ENCODE measurements around the gene MRPL24. TPM values are rescaled to one million over a fixed set of nuclear protein-coding genes. Genes with fewer than 3 reads are reported as not detected.
A peak's percentile ranks its signal among the peaks of the same experiment; 100 is the strongest.

MRPL24 gene
- total and polyA plus RNA-seq, 2 of the 4 experiments (the other 2 are of a cell fraction): 68.8 to 99.5 TPM

- POLR2A ChIA-PET (ENCODE audit: unreplicated experiment): interaction anchor here (2.1 kb wide), 1 partner anchor 27 kb away, joined by 18 read pairs; the partner anchor contains the start of gene MRPL24
- peaks cover 3% of the 10 kb centered on the region; the same call in 1 of the 2 replicates for H3K9me1 ChIP-seq (ENCODE audit: insufficient read depth, low read length)
- H3K9ac ChIP-seq (ENCODE audit: low read depth, low read length): peak overlapping the region; percentile 85
- in situ Hi-C loops (cut with MboI; ENCODE audit: low sequenced_read_pairs) (no loop called here), intact Hi-C loops (cut with micrococcal nuclease) (loop anchor here (1.0 to 2.0 kb wide), 3 partner anchors 15 to 41 kb away; partner anchors contain the start of gene MRPL24), dilution Hi-C loops (cut with HindIII; ENCODE audit: low sequenced_read_pairs, unreplicated experiment) (no loop called here)
- H2BK20ac ChIP-seq (ENCODE audit: low read depth, low read length): no peak overlapping the region
- H3K27me3 ChIP-seq (ENCODE audit: control insufficient read depth, insufficient read depth, low read length): no peaks in the 10 kb centered on the region
- no peaks in the 10 kb centered on the region for H3K9me3 ChIP-seq (ENCODE audit: control insufficient read depth, insufficient read depth, low read length)
- BruUV-seq (replicated peaks): no TSS peak
- ATAC-seq (ENCODE audit: low read depth): peak; percentile 4
- peak overlapping the region; percentile 76 for H3K4ac ChIP-seq (ENCODE audit: low read depth, low read length)
- peak overlapping the region; percentile 62 for H3K56ac ChIP-seq (ENCODE audit: extremely low read depth, insufficient read depth, low read length)
- peak overlapping the region; percentile 91 for H2AFZ ChIP-seq (replicated peaks; ENCODE audit: low read length, poor library complexity)
- H3K4me1 ChIP-seq (ENCODE audit: control insufficient read depth, insufficient read depth, low read length): peaks cover 5% of the 10 kb centered on the region
- peak overlapping the region; percentile 24 for H4K5ac ChIP-seq (ENCODE audit: low read depth, low read length)
- no peak overlapping the region; the same call in 1 of the 2 replicates for H3K18ac ChIP-seq (ENCODE audit: low read depth, low read length)
- peak overlapping the region; percentile 94 for H3K23ac ChIP-seq (ENCODE audit: low read depth, low read length)
- peak overlapping the region; percentile 71 for H3K4me3 ChIP-seq (ENCODE audit: insufficient read depth, low read depth, low read length)
- H4K8ac ChIP-seq (ENCODE audit: low read depth in 2 of 2, low read length in 2 of 2): peak overlapping the region; percentile 8 to 83
- H4K91ac ChIP-seq (ENCODE audit: insufficient read depth, low read depth, low read length): peak overlapping the region; percentile 70
- peak overlapping the region; percentile 71 for H2BK5ac ChIP-seq (ENCODE audit: low read depth, low read length, poor library complexity, severe bottlenecking)
- H2AK9ac ChIP-seq (replicated peaks; ENCODE audit: low read depth, low read length, poor library complexity): peak overlapping the region; percentile 97
- H3K14ac ChIP-seq (replicated peaks; ENCODE audit: low read depth, low read length): peak overlapping the region; percentile 81
- CTCF ChIA-PET: interaction anchor here (0.7 to 1.9 kb wide), 2 partner anchors 42 kb away, joined by 3 to 8 read pairs; no protein-coding TSS in a partner anchor
- peak overlapping the region; percentile 90 for H2AK5ac ChIP-seq (ENCODE audit: low read depth, low read length)
- H3K27ac ChIP-seq (ENCODE audit: insufficient read depth, low read length): peak overlapping the region; percentile 78
- H3K4me2 ChIP-seq (ENCODE audit: low read depth, low read length): peak overlapping the region; percentile 93
- H2BK15ac ChIP-seq (ENCODE audit: low read depth, low read length): no peak overlapping the region
- H4K20me1 ChIP-seq (ENCODE audit: insufficient read depth, low read length): peaks cover 39% of the 10 kb centered on the region
- peaks cover 2% of the 10 kb centered on the region; the same call in 1 of the 2 replicates for H3K36me3 ChIP-seq (ENCODE audit: control insufficient read depth, insufficient read depth, low read length)
- H2BK120ac ChIP-seq (ENCODE audit: low read depth, low read length): no peak overlapping the region
- DNase-seq: no peak
- H3K79me1 ChIP-seq (ENCODE audit: low read depth in 1 of 2, low read length in 2 of 2): peaks cover 10 to 57% of the 10 kb centered on the region in 2 experiments; a peak in 3 of 4 replicates
- no CpG with 5 or more reads among the region's 31 CpGs for WGBS, 2 experiments (ENCODE audit: extremely low coverage in 2 of 2, insufficient read length in 1 of 2)
- TF ChIP-seq CTCF (conservative IDR thresholded peaks at IDR 0.05; ENCODE audit: low read depth, low read length) (no peak), ELK1 (IDR thresholded peaks at IDR 0.05; ENCODE audit: borderline replicate concordance, low read depth, low read length) (no peak), RFX5 (IDR thresholded peaks at IDR 0.05; ENCODE audit: low read depth, low read length) (no peak), BHLHE40 (IDR thresholded peaks at IDR 0.05; ENCODE audit: low read depth, low read length) (no peak), RCOR1 (IDR thresholded peaks at IDR 0.05; ENCODE audit: insufficient replicate concordance, low read length) (no peak), USF2 (IDR thresholded peaks at IDR 0.05; ENCODE audit: low read depth, low read length) (0 out of 2 replicates have a peak, but pooled peaks have one; percentile 16), NFE2L2 (IDR thresholded peaks at IDR 0.05; ENCODE audit: low read depth, low read length) (no peak), RAD21 (IDR thresholded peaks at IDR 0.05; ENCODE audit: low read length) (no peak), CEBPB (IDR thresholded peaks at IDR 0.05; ENCODE audit: low read depth, low read length) (no peak), CHD1 (IDR thresholded peaks at IDR 0.05; ENCODE audit: low read depth, low read length) (no peak), SMC3 (IDR thresholded peaks at IDR 0.05; ENCODE audit: low read depth, low read length) (no peak), FOS (IDR thresholded peaks at IDR 0.05; ENCODE audit: low read depth, low read length) (no peak), POLR2A (IDR thresholded peaks at IDR 0.05; ENCODE audit: low read depth, low read length) (peak; percentile 21; the same call in 1 of the 2 replicates), MAZ (IDR thresholded peaks at IDR 0.05; ENCODE audit: borderline replicate concordance, low read depth, low read length) (no peak)
Measured at GRCh38 chr1:156767879-156768604, 27.2 kb upstream of the MRPL24 start.

Measured in IMR-90 (cell line).